Panc1 (cell line): ENCODE results near the gene CHD6. TPM values are rescaled to one million over a fixed set of nuclear protein-coding genes. Genes with fewer than 3 reads are reported as not detected.

Experiments used
- ATAC-seq: fragments of 200-7000 bp; cut with Tn5 transposase; 2 replicates; pipeline ENCODE4 v1.9.1; 2020; ENCODE audit warnings: mild to moderate bottlenecking, moderate library complexity
- BruUV-seq: library from RNA; stranded (reverse); fragments of 400-500 nt; replicated peaks from 2 replicates; lab custom pipeline; 2021; lab: Mats Ljungman, UMichigan
- CTCF ChIA-PET: fragments of 300-600 bp; sonication (Branson Sonifier 250); formaldehyde crosslinking; loops from one replicate; lab custom pipeline; 2022; ENCODE audit warnings: antibody characterized with exemption; lab: Charles Lee
- POLR2A ChIA-PET: fragments of 300-600 bp; sonication (Branson Sonifier 250); formaldehyde crosslinking; loops from one replicate; lab custom pipeline; 2022; ENCODE audit warnings: antibody characterized with exemption; lab: Charles Lee
- DNase-seq: peaks from one replicate; pipeline ENCODE4 v3.0.0-alpha.2; 2010; ENCODE audit warnings: low read depth, low spot score
- H3K27ac ChIP-seq: 2 replicates; pipeline ENCODE4 v1.5.1; 2011; ENCODE audit warnings: mild to moderate bottlenecking, low read length, inconsistent platforms
- H3K27me3 ChIP-seq: fragments of 200-500 bp; sonication (Bioruptor generic); 2 replicates; pipeline ENCODE4 v1.6.0; 2014; ENCODE audit warnings: low read length, inconsistent platforms; ENCODE audit not compliant: control insufficient read depth, insufficient read depth
- H3K36me3 ChIP-seq: fragments of 200-500 bp; sonication (Bioruptor generic); 2 replicates; pipeline ENCODE4 v1.5.1; 2014; ENCODE audit warnings: inconsistent platforms, mild to moderate bottlenecking, low read length, moderate library complexity; ENCODE audit not compliant: control insufficient read depth, insufficient read depth
- H3K4me1 ChIP-seq: 2 replicates; pipeline ENCODE4 v1.5.1; 2011; ENCODE audit warnings: inconsistent platforms, mild to moderate bottlenecking, low read length, moderate library complexity; ENCODE audit not compliant: control insufficient read depth, insufficient read depth
- H3K4me3 ChIP-seq, 2 experiments: 2 replicates each; pipeline ENCODE4 v1.5.1; 2011 to 2012; ENCODE audit warnings: low read depth in 2 of 2, low read length in 2 of 2, mild to moderate bottlenecking in 2 of 2, inconsistent platforms in 1 of 2, moderate library complexity in 1 of 2
- H3K9me3 ChIP-seq: fragments of 200-500 bp; sonication (Bioruptor generic); 2 replicates; pipeline ENCODE4 v1.5.1; 2014; ENCODE audit warnings: low read depth, mild to moderate bottlenecking, inconsistent platforms, low read length, moderate library complexity; ENCODE audit not compliant: control insufficient read depth, insufficient read depth
- CTCF ChIP-seq: fragments of 450-650 bp; IDR thresholded peaks from 2 replicates; pipeline ENCODE4 v1.5.1; 2017; ENCODE audit warnings: mild to moderate bottlenecking
- POLR2AphosphoS5 ChIP-seq: IDR thresholded peaks from 2 replicates; pipeline ENCODE4 v1.6.1; 2012; ENCODE audit warnings: mild to moderate bottlenecking, low read depth, low read length, moderate library complexity
- REST ChIP-seq, 2 experiments: IDR thresholded peaks; 2 replicates each; pipeline ENCODE4 v1.6.1; 2011 to 2012; ENCODE audit warnings: low read depth in 2 of 2, control low read depth in 1 of 2, low read length in 1 of 2, mild to moderate bottlenecking in 1 of 2, moderate library complexity in 1 of 2; ENCODE audit not compliant: insufficient read depth in 1 of 2
- SIN3A ChIP-seq: IDR thresholded peaks from 2 replicates; pipeline ENCODE4 v1.6.1; 2012; ENCODE audit warnings: low read depth, mild to moderate bottlenecking, low read length, moderate library complexity, borderline replicate concordance; ENCODE audit not compliant: insufficient read depth
- TCF7L2 ChIP-seq: IDR thresholded peaks from 2 replicates; pipeline ENCODE4 v1.6.1; 2011; ENCODE audit warnings: mild to moderate bottlenecking, low read depth, low read length, inconsistent platforms
- in situ Hi-C: cut with HindIII; loops from 2 replicates; pipeline ENCODE4 v1.10.0; 2016; ENCODE audit warnings: low sequenced_read_pairs, low pct_unique_long_range_greater_than_20kb
- intact Hi-C: fragments of 100-400 bp; cut with micrococcal nuclease; formaldehyde crosslinking; loops from one replicate; pipeline ENCODE4 v1.10.0; 2022; ENCODE audit not compliant: unreplicated experiment
- total RNA-seq: library from RNA; stranded (reverse); gene quantifications from one replicate; pipeline ENCODE4 v1.2.1, GENCODE V29; 2021; ENCODE audit not compliant: unreplicated experiment

CHD6 gene
- total RNA-seq, 1 experiment from 2014 or later = 21.3 TPM

DNA sequence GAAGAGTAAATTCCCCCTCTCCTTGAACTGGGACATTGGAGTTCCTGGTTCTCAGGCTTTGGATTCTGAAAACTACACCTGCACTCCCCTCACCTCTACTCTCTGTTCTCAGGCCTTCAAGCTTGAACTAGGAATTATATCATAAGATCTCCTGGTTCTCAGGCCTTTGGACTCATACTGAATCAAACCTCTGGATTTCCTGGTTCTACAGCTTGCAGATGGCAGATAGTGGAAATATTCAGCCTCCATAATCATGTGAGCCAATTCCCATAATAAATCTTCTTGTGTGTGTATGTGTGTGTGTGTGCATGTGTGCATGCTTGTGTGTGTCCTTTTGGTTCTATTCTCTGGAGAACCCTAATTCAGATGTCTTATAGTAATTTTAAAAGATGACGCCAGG lies 12.7 kb upstream of the CHD6 start:
- TF ChIP-seq CTCF (no peak), SIN3A (no peak), TCF7L2 (no peak), REST (IDR thresholded peaks at IDR 0.05; ENCODE audit: insufficient read depth in 1 of 2, low read depth in 2 of 2, low read length in 1 of 2) (no peak), POLR2AphosphoS5 (no peak)
- Histone ChIP-seq H3K27me3 (peaks cover 4% of the 10 kb centered on the region; the same call in 1 of the 2 replicates), H3K27ac (no peak overlapping the region), H3K4me1 (no peaks in the 10 kb centered on the region), H3K9me3 (no peaks in the 10 kb centered on the region), H3K4me3 (no peak overlapping the region), H3K36me3 (no peaks in the 10 kb centered on the region)
- ChIA-PET POLR2A (no interaction called here), CTCF (no interaction called here)
- ATAC-seq = no peak
- intact Hi-C loops = no loop called here
- in situ Hi-C loops = no loop called here
- BruUV-seq = no TSS peak
- no peak for DNase-seq

DNA sequence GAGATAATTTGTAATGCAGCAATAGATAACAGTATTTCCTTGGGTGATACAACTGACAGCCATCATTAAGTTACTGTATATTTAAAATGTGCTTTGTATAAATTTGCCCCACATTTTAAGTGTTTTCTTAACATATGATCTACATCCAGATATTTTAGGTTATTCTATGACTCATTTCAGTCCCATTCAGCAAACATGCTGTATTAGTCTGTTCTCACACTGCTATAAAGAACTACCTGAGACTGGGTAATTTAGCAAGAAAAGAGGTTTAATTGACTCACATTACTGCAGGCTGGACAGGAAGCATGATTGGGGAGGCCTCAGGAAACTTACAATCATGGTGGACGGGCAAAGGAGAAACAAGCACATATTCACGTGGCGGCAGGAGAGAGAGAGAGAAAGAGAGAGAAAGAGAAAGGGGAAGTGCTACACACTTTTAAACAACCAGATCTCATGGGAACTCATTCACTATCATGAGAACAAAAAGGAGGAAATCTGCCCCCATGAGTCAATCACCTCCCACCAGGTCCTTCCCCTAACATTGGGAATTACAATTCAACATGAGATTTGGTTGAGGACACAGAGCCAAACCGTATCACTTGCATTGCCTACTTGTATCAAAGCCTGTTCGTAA lies 9.6 kb upstream of the CHD6 start:
- Histone ChIP-seq H3K36me3 (no peaks in the 10 kb centered on the region), H3K4me3 (no peak overlapping the region), H3K4me1 (no peaks in the 10 kb centered on the region), H3K27ac (no peak overlapping the region), H3K27me3 (no peaks in the 10 kb centered on the region; the same call in 1 of the 2 replicates), H3K9me3 (no peaks in the 10 kb centered on the region)
- CTCF ChIA-PET = no interaction called here
- intact Hi-C loops (no loop called here), in situ Hi-C loops (no loop called here)
- TF ChIP-seq SIN3A (no peak), CTCF (no peak), POLR2AphosphoS5 (no peak), REST (IDR thresholded peaks at IDR 0.05; ENCODE audit: insufficient read depth in 1 of 2, low read depth in 2 of 2, low read length in 1 of 2) (no peak), TCF7L2 (no peak)
- BruUV-seq = no TSS peak
- DNase-seq (no peak), ATAC-seq (no peak)
- POLR2A ChIA-PET = no interaction called here
